NCI-H2107 (cell line): ENCODE data around the gene DNAJC15.
"Not testable (repeated sequence)": the region's sequence is repeated elsewhere in the genome, so short reads cannot be mapped to it uniquely, and the experiment has no call there.

Experiments used
- DNase-seq: peaks from one replicate; lab custom pipeline; 2025; lab: John Stamatoyannopoulos, UW

Gene DNAJC15

DNA sequence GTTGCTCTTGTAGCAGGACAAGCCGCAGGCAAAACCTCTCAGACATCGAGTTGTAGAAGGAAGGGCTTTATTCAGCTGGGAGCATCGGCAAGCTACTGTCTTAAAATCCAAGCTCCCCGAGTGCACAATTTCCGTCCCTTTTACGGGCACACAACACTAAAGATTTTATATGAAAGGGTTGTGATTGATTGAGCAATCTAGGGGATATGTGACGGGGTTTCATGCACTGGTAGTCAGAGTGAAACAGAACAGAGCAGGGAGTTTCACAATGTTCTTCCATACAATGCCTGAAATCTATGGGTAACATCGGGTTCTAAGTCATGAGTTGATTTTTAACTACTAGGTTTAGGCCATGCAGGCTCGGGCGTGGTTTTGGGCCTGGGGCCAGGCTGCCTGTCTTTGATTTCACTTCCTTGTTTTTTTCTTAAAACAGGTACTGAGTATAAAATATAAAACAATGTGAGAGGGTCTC is 22.0 kb downstream of the DNAJC15 start:
- DNase-seq: not testable (repeated sequence)

DNA sequence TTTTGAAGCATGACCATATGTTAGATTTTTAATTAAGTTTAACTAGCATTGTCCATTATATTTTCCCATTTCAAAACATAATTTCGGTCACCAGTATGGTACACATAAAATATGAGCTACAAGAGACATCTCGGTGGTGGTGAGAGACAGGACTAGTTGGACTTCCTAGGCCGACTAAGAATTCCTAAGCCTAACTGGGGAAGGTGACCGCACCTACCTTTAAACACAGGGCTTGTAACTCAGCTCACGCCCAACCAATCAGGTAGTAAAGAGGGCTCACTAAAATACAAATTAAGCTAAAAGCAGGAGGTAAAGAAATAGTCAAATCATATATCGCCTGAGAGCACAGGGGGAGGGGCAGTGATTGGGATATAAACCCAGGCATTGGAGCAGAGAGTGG is 22.9 kb downstream of the DNAJC15 start:
- DNase-seq: no peak

DNA sequence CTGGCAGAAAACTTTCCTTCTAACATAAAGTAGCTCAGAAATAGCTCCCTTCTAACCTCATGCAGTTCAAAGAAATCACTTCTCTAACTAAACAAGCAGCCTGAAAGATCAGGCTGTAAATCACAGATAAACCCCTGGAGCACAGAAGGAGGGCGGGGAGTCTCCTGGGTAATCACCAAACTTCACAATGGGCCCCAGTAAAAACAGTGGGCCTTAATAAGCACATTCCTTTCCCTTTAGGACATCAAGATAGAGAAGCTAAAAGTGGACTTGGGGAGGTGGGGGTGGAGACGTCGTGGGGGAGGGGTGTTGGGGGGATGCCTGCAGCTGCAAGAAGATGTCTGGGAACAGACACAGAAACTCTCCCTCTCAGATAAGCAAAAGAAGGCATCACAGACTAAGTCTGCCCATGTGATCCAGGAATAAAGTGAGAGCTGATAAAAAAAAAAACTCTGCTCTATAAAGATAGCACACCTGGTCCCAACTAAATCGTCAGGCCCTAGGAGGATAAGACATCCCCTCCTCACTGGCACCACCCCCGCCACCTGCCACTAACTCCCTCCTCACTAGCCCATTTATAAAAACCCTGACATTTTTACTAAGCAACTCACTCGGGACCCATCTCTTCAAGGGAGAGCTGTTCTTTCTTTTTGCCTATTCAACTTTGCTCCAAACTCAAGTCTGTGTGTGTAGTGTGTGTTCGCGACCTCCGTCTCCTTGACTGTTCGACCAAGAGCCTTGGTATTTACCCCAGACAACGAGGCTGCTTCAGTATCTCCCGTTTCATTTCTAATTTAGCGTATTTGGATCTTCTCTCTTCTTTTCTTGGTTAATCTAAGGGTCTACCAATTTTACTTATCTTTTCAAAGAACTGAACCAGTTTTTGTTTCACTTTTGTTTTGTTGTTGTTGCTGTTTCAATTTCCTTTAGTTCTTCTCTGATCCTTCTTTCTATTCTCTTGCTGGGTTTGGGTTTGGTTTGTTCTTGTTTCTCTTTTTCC is 31.7 kb downstream of the DNAJC15 start:
- no peak for DNase-seq

DNA sequence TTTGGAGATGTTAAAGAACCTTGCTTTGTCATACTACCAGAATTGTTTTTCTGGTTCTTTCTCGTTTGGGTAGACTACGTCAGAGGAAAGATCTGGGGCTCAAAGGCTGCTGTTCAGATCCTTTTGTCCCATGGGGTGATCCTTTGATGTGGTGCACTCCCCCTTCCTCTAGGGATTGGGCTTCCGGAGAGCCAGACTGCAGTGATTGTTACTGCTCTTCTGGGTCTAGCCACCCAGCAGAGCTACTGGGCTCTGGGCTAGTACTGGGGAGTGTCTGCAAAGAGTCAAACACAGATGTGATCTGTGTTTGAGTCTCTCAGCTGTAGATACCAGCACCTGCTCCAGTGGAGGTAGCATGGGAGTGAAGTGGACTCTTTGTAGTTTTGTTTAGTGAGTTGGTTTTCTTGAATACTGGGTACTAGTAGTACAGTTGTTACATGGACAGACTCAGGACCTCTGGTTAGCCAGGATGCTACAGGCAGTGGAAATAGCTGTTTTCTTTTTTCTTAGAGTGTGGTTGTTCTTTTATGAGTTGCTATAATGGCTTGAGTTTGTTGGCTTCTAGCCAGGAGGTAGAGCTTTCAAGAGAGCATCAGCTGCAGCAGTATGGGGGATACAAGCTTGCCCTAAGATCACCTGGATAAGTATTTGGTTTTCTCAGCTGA is 34.4 kb downstream of the DNAJC15 start:
- no peak for DNase-seq

DNA sequence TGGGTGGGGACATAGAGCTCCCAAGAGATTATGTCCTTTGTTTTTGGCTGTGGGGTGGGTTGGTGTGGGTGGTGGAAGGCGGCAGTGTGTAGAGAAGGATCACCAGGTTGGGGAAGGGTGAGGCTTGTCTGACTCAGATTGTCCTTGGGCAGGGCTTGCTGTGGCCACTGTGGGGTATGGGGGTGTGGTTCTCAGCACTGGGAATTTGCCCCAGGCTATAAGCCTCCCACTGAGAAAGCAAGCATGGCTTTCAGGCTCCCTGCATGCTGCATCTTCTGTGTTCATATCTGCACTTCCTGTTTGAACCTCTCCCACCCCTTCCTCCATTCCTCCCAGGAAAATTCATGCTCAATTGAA is 34.9 kb downstream of the DNAJC15 start:
- DNase-seq: no peak

DNA sequence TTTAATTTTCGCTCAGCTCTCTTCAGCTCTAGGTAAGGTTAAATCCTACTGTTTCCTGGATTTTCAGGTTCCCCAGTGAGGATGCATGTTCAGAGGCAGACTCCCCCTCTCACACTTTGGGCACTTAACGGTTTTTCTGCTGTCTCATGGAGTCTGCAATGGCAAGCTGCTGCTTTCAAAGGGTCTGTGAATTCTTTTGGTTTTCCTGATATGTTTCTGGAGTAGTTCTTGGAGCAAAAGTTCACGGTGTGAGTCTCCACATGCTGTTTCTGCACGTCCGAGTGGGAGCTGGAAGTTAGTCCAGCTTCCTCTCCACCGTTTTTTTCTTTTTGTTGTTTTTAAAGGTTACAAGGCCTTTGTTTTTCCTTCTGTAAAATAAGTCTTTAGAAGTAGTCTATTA is 35.4 kb downstream of the DNAJC15 start:
- no peak for DNase-seq

DNA sequence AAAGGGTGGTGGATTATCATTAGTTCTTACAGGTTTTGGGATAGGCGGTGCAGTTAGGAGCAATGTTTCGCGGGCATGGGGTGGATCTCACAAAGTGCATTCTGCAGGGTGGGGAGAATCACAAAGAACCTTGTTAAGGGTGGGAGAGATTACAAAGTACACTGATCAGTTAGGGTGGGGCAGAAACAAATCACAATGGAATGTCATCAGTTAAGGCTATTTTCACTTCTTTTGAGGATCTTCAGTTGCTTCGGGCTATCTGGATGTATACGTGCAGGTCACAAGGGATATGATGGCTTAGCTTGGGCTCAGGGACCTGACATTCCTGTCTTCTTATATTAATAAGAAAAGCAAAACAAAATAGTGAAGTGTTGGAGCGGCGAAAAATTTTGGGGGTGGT is 36.4 kb downstream of the DNAJC15 start:
- DNase-seq: not testable (repeated sequence)

DNA sequence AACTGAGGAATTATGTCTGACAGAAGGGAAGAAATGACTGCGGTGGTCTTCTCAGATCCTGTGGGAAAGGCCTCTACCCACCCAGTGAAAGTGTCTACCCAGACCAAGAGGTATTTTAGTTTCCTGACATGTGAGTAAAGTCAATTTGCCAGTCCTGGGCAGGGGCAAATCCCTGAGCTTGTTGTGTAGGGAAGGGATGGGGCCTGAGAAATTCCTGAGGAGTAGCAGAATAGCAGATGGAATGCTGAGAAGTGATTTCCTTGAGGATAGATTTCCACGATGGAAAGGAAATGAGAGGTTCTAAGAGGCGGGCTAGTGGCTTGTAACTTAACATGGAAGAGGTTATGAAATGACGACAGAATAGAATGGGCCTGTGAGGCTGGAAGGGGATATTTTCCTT is 37.4 kb downstream of the DNAJC15 start:
- not testable (repeated sequence) for DNase-seq

DNA sequence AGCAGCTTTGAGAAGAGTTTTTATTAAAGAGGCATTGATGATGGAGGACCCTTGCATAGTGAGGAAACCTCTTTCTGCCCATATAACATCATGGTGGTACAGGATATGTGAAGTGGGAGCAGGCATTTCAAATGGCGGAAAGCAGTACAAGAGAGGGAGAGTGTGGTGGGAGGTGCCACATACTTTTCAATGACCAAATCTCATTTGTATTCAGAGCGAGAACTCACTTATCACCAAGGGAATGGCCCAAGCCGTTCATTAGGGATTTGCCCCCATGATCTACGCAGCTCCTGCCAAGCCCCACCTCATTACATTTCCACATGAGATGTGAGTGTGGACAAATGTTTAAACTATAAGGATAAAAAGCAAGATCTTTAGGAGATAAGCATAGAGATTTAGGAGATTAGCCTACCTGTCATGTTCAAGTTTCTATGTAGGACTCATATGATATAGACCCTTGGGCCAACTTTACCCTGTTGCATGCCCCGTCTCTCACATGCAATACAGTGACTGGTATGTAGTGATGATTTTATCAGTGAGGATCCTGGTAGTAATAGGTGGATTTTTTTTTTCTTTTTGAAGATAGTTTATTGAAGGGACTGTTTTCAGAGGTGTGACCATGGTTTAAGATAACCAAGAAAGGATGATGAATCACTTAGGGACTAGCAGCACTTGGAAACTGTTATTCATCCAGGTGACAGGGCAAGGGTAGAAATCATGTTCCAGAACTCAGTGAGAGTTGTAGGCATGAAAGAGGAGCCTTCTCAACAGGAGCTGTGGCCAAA is 38.3 kb downstream of the DNAJC15 start:
- DNase-seq: no peak

DNA sequence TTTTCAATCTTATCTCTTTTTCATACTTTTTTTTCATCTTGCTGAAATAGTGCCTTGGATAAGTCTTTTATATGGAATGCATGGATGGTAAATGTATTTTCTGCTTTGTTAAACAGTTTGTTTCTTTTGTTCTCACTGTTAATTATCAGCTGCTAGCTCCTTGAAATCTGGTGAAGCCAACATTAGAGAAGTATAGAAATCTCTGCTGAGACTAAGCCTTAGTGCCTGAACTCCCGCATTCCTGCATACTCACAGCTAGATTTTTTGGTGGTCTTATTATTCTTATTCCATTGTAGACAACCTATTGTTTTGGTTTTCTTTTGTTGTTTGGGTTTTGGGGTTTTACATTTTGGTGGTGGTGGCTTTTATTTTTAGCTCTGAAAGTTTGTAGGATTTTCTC is 48.4 kb downstream of the DNAJC15 start:
- DNase-seq: no peak

DNA sequence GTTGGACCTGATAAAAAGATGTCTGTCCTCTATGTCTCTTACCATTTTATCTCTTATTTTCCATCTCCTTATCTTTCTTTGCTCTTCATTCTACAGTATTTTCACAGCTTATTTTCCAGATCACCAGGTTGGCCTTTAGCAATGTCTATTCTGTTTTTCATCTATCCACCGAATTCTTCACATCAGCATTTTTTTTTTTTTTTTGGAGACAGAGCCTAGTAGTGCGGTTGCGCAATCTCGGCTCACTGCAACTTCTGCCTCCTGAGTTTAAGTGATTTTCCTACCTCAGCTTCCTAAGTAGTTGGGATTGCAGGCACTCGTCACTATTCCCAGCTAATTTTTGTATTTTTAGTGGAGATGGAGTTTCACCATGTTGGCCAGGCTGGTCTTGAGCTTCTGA is 49.0 kb downstream of the DNAJC15 start:
- no peak for DNase-seq

DNA sequence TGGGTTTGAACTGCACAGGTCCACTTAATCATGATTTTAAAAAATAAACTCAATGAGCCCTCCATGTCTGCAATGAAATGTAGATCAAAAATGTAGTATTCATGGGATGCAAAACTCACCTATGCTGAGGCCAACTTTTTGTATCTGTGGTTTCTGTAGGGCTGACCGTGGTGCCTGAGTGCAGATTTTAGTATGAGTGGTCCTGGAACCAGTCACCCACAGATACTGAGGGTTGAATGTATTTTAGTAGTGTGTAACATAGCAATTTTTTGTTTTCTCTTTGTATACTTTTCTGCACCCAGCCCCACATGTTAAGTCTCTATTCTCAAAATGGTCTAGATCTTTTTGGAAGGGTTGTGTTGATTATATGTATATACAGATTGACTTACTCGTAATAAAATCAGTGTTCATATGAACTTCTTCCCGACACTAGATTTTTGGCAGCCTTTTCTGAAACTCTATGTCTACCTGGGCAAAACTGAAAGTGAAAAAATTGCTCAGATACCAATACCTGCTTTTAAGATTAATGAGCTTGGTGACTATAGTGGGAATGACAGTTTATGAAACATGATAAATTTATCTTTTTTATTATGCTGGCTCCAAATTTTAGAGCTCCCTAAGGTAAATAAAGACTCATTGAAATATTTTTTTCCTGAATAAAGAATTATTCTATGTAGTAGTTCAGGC is 51.6 kb downstream of the DNAJC15 start:
- DNase-seq: no peak

DNA sequence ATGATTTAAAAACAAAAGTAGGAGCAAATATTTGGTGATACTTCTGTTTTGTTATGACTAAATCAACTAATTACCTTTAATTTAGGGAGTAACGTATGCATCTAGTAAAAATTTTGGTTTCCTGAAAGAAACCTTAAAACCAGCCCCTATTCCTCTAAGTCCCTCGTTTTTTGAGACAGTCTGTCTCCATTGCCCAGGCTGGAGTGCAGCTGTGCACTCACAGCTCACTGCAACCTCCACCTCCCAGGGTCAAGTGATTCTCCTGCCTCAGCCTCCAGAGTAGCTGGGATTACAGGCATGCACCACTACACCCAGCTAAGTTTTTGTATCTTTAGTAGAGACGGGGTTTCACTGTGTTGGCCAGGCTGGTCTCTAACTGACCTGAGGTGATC is 52.1 kb downstream of the DNAJC15 start:
- not testable (repeated sequence) for DNase-seq

DNA sequence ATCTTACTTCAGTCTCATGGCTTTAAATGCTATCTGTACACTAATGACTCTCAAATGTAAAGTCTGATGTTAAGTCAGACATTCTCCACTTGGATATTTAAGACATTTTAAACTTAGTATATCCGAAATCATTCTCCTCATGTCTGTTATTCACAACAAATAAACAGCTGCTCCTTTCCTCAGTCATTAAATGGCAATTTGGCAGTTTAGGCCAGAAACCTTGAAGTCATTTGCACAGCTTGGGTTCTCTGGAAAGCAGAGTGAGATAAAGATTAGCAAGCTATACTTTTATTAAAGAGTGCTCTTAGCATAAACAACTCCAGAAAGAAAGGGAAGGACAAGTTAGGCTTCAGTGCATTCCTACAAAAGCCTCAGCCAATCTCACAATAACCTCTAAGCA is 53.7 kb downstream of the DNAJC15 start:
- DNase-seq: no peak

DNA sequence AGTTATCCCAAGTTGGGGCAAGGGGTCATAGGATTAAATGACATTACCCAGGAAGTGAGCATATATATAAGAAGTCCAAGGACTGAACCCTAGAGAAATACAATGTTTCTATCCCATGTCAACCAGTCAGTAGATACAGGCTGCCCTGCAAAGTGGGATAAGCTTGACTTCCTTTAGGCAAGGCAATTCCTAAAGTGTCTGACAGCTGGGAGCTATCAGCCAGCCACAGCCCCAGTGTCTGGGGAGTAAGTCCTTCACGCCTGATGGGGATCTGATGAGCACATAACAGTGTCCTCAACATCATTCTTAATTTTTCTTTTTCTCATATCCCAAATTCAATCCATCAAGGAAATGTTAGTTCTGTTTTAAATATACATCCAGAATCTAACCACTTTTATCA is 54.1 kb downstream of the DNAJC15 start:
- no peak for DNase-seq

DNA sequence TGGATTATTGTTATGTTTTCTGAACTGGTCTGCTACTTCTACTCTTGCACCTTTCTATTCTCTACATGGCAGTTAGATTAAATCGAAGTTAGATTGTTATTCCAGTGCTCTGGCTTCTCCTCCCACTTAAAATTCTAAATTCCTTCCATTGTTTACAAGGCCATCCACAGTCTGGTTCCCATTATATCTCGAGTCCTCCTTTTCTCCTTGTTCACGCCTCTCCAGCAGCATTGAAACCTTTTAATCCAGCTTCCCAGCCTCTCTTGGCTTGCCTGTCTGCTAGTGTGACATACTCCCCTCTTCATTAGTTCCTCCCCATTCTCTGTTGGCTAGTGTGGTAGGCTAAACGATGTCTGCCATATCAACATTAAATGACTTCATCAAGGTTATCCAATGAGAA is 54.5 kb downstream of the DNAJC15 start:
- no peak for DNase-seq

DNA sequence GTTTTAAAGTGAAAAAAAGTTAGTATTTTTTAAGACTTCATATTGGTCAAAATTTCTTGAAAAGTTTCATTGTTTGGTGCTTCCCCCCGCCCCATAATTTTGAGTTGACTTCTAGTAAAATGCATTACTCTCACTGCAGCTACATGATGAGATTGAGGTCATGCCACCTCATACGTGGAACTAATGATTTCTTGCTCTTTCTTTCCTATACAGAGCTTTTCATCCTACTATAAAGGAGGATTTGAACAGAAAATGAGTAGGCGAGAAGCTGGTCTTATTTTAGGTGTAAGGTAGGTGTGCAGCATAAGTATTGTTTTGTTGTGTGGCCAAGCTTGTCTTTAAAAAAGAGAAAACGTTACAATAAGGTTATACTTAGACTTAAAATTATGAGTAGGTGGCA is 55.0 kb downstream of the DNAJC15 start:
- DNase-seq: no peak

DNA sequence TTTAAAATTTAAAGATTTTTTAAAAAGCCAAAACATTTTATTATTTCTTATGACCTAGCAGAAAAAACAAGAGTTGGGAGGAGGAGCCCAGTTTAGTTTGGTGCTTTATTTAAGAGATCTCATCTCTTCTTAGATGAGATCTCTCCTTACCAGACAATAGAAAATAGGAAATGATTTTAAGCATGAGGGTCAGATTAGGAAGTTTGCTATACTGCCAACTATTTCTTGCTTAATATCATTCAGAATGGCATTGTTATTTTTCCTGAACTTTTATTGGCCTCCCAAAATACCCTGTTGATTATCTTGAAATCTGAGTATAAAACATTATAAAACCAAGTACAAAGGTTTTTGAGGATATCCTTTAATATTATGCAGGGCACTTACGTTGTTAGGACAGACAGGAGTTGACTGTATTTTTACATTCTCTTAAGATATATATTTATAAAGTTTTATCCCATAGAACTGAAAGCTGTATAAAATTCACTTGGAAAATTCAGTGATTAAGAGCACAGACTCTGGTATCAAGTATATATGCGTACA is 56.1 kb downstream of the DNAJC15 start:
- no peak for DNase-seq

DNA sequence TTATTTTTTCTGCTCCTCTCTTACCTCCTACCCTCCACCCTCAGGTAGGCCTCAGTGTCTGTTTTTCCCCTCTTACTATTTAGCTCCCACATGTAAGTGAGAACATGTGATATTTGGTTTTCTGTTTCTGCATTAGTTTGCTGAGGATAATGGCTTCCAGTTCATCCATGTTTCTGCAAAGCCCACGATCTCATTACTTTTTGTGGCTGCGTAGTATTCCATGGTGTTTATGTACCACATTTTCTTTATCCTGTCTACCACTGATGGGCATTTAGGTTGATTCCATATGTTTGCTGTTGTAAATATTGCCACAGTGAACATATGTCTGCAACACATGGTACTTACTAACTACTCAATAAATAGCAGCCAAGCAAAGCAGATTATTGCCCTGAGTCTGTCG is 56.8 kb downstream of the DNAJC15 start:
- no peak for DNase-seq

DNA sequence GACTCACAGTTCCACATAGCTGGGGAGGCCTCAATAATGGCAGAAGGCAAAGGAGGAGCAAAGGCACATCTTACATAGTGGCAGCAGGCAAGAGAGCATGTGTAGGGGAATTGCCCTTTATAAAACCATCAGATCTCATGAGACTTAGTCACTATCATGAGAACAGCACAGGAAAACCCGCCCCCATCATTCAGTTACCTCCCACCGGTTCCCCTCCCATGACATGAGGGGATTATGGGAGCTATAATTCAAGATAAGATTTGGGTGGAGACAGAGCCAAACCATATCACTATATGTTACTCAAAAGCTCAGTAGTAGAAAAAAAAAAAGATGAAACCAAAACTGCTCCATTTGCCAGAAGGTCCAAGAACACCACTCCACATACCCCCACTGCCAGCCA is 58.5 kb downstream of the DNAJC15 start:
- DNase-seq: no peak

DNA sequence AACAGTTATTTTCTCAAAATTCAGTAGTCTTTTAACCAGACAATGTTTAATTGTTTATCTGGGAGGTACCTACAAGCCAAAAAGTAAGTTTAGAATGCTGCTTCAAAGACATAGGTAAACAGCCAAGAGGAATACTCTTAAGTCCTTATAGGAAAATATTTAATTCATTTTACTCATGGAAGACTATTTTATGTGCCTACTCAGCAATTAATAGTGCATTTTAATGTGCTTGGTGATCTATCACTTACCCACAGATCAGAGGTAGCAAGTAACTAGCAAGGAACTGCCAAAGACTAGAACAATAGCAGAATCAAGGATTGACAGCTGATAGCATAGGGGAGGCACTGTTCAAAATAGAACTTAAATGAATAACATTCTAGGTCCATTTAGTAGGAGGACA is 60.4 kb downstream of the DNAJC15 start:
- no peak for DNase-seq

DNA sequence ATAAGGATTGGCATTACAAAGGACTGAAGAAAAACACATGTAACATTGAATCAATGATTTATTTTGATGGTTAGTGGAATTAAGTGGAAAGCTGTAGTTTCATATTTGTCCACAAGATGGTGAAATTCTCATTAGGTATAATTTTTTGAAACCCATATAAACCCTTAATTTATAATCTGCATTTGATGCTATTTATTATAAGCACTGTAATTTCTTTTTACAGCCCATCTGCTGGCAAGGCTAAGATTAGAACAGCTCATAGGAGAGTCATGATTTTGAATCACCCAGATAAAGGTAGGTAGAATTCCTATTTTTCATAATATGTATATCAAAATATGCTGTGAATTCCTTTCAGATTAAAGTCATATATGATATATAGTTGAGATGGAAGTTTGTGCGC is 62.2 kb downstream of the DNAJC15 start:
- no peak for DNase-seq
